Fibroblast of pulmonary artery (primary cell): ENCODE data around the gene PRDM8.
A peak's percentile ranks its signal among the peaks of the same experiment; 100 is the strongest.

Experiments used
- DNase-seq: peaks from one replicate; pipeline ENCODE4 v3.0.0-alpha.2; 2010; ENCODE audit warnings: low read depth
- H3K4me3 ChIP-seq: replicated peaks from 2 replicates; pipeline ENCODE4 v1.5.1; 2011; ENCODE audit warnings: low read depth, mild to moderate bottlenecking, control low read depth, low read length, moderate library complexity
- CTCF ChIP-seq: IDR thresholded peaks from 2 replicates; pipeline ENCODE4 v1.5.1; 2011; ENCODE audit warnings: mild to moderate bottlenecking, control low read depth, low read length, inconsistent platforms; ENCODE audit errors: missing control alignments

PRDM8 gene

GRCh38 chr4:80201252-80202151, 4.2 kb downstream of the PRDM8 start:
- DNase-seq, result peak; percentile 54
- H3K4me3 ChIP-seq, result peak overlapping the region; percentile 59
- no peak for TF ChIP-seq CTCF

- peak; percentile 34 for TF ChIP-seq CTCF
- peak; percentile 73 for DNase-seq
- H3K4me3 ChIP-seq, result peak overlapping the region; percentile 59
These were observed 4.9 kb downstream of the PRDM8 start for GRCh38 chr4:80202190-80202711.

- no peak for TF ChIP-seq CTCF
- peak; percentile 33 for DNase-seq
- H3K4me3 ChIP-seq, result peak overlapping the region; percentile 59
These were observed 5.6 kb downstream of the PRDM8 start for GRCh38 chr4:80202741-80203553.

GRCh38 chr4:80204433-80205011, 7.2 kb downstream of the PRDM8 start:
- TF ChIP-seq CTCF, result no peak
- H3K4me3 ChIP-seq, result no peak overlapping the region
- no peak for DNase-seq

- H3K4me3 ChIP-seq, result no peak overlapping the region
- no peak for TF ChIP-seq CTCF
These were observed 8.8 kb downstream of the PRDM8 start for GRCh38 chr4:80206111-80206510.

GRCh38 chr4:80206521-80207171, 9.3 kb downstream of the PRDM8 start:
- TF ChIP-seq CTCF, result no peak
- peak; percentile 79 for DNase-seq
- no peak overlapping the region for H3K4me3 ChIP-seq

More at GRCh38 chr4:80206111-80206510, 8.8 kb downstream of the PRDM8 start:
- no peak for DNase-seq
